ENCODE data around the gene PTTG1IP. TPM values are rescaled to one million over a fixed set of nuclear protein-coding genes. Genes with fewer than 3 reads are reported as not detected.
"Not testable (repeated sequence)": the region's sequence is repeated elsewhere in the genome, so short reads cannot be mapped to it uniquely, and the experiment has no call there.

Gene PTTG1IP
- total RNA-seq, 4 donors from 2014 or later, result 157 to 552 (median 288) TPM

DNA sequence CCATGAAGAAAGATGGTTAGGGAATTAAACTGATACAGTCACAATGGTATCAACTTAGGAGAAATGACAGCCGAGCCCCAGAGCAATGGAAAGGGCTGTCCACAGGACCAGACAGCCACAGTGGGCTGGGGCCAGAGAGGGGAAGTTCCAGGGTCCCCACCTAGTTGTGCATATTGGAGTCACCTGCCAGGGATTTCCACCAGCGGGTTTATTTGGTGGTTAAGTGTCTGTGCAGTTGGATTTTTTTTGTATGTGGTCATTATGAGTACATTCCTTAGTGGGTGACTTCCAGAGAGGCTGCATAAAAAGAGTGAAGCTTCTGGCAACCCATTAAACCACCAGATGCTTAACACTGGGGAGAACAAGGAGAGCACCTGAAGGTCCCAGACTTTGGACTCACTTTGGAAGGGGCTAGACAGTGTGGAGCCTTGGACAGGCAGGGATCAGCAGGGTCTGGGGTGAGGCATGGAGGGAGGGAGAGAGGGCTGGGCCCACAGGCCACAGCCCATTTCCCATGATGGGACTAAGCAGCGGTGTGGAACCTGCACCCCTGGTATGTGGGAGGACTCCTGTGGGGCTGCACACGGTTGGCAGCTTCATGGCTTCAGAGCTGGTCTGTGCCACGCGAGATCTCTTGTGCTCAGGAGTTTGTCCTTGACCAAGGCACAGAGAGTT is 7.8 kb upstream of the PTTG1IP start:
- no peak overlapping the region for H3K4me3 ChIP-seq
- no peaks in the 10 kb centered on the region for H3K27me3 ChIP-seq
- WGBS, 2 donors (ENCODE audit: low coverage in 1 of 2), result 17 to 70% methylated on average over 1 to 6 of the region's 6 CpGs
- TF ChIP-seq, protein P1, sequence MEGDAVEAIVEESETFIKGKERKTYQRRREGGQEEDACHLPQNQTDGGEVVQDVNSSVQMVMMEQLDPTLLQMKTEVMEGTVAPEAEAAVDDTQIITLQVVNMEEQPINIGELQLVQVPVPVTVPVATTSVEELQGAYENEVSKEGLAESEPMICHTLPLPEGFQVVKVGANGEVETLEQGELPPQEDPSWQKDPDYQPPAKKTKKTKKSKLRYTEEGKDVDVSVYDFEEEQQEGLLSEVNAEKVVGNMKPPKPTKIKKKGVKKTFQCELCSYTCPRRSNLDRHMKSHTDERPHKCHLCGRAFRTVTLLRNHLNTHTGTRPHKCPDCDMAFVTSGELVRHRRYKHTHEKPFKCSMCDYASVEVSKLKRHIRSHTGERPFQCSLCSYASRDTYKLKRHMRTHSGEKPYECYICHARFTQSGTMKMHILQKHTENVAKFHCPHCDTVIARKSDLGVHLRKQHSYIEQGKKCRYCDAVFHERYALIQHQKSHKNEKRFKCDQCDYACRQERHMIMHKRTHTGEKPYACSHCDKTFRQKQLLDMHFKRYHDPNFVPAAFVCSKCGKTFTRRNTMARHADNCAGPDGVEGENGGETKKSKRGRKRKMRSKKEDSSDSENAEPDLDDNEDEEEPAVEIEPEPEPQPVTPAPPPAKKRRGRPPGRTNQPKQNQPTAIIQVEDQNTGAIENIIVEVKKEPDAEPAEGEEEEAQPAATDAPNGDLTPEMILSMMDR (IDR thresholded peaks at IDR 0.05), result no peak
- TF ChIP-seq EP300 (IDR thresholded peaks at IDR 0.05; ENCODE audit: low read depth), result no peak
- intact Hi-C loops (cut with DNase I; ENCODE audit: low total_unique reads), result no loop called here
- H3K9me3 ChIP-seq, result no peaks in the 10 kb centered on the region
- peaks cover 0 to 29% (median 4%) of the 10 kb centered on the region in 4 donors for H3K4me1 ChIP-seq
- in situ Hi-C loops (cut with MboI; ENCODE audit: low pct_ligation_motif_present in 1 of 4, low pct_unique_long_range_greater_than_20kb in 1 of 4, low sequenced_read_pairs in 3 of 4), result loop anchor here in 1 of 4 donors (10.0 kb wide), 1 partner anchor 53 kb away; no protein-coding TSS in a partner anchor
- peak overlapping the region; percentile 17 to 42 (median 34) for H3K27ac ChIP-seq
- H3K36me3 ChIP-seq, result no peaks in the 10 kb centered on the region
- DNase-seq, result no peak

GRCh38 chr21:44880405-44881197 is 7.1 kb upstream of the PTTG1IP start:
- no peak for DNase-seq
- in situ Hi-C loops (cut with MboI; ENCODE audit: low pct_ligation_motif_present in 1 of 4, low pct_unique_long_range_greater_than_20kb in 1 of 4, low sequenced_read_pairs in 3 of 4) (loop anchor here in 1 of 4 donors (10.0 kb wide), 1 partner anchor 54 kb away; no protein-coding TSS in a partner anchor), intact Hi-C loops (cut with DNase I; ENCODE audit: low total_unique reads) (no loop called here)
- H3K9me3 ChIP-seq, result no peaks in the 10 kb centered on the region
- H3K27me3 ChIP-seq, result no peaks in the 10 kb centered on the region
- TF ChIP-seq POLR2A (IDR thresholded peaks at IDR 0.05) (no peak), EP300 (IDR thresholded peaks at IDR 0.05; ENCODE audit: low read depth) (no peak), POLR2AphosphoS5 (IDR thresholded peaks at IDR 0.05) (peak in 1 of 3 donors; percentile 8)
- TF ChIP-seq, protein P1 (IDR thresholded peaks at IDR 0.05), result no peak
- no peaks in the 10 kb centered on the region for H3K36me3 ChIP-seq
- H3K4me3 ChIP-seq, result no peak overlapping the region
- peak overlapping the region; percentile 30 to 42 (median 37) for H3K27ac ChIP-seq
- H3K4me1 ChIP-seq, result peaks cover 0 to 35% (median 4%) of the 10 kb centered on the region in 4 donors
- 45 to 51% methylated on average over 8 of the region's 8 CpGs for WGBS, 2 donors (ENCODE audit: low coverage in 1 of 2)

DNA sequence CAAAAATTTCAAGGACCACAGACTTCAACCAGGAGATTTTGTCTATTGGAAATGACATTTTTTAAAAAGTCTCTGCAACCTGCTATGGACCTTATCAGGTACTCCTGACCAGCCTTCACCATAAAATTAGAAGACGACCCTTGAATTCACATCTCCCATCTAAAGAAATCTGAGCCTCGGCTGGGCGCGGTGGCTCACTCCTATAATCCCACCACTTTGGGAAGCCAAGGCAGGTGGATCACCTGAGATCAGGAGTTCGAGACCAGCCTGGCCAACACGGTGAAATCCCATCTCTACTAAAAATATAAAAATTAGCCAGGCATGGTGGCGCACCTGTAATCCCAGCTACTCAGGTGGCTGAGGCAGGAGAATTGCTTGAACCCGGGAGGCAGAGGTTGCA is 5.7 kb upstream of the PTTG1IP start:
- not testable (repeated sequence) for H3K4me3 ChIP-seq, H3K36me3 ChIP-seq, H3K9me3 ChIP-seq, H3K27me3 ChIP-seq, DNase-seq
- Histone ChIP-seq H3K4me1 (peaks cover 0 to 48% (median 16%) of the 10 kb centered on the region in 4 donors), H3K27ac (peak overlapping the region; percentile 42 to 75 (median 60))
- intact Hi-C loops (cut with DNase I; ENCODE audit: low total_unique reads) (loop anchor here (10.0 kb wide), 1 partner anchor 64 kb away; the partner anchor contains the start of gene SUMO3), in situ Hi-C loops (cut with MboI; ENCODE audit: low pct_ligation_motif_present in 1 of 4, low pct_unique_long_range_greater_than_20kb in 1 of 4, low sequenced_read_pairs in 3 of 4) (loop anchor here in 1 of 4 donors (10.0 kb wide), 1 partner anchor 1016 kb away; no protein-coding TSS in a partner anchor)
- WGBS, 2 donors (ENCODE audit: low coverage in 1 of 2), result 83 to 87% methylated on average over 1 to 8 of the region's 8 CpGs

- Histone ChIP-seq H3K4me3 (no peak overlapping the region), H3K4me1 (peaks cover 0 to 51% (median 20%) of the 10 kb centered on the region in 4 donors), H3K36me3 (no peaks in the 10 kb centered on the region), H3K27me3 (no peaks in the 10 kb centered on the region), H3K9me3 (no peaks in the 10 kb centered on the region), H3K27ac (peak overlapping the region; percentile 56 to 75 (median 64))
- 38 to 46% methylated on average over 10 to 13 of the region's 13 CpGs for WGBS, 2 donors (ENCODE audit: low coverage in 1 of 2)
- DNase-seq, result peak; percentile 39
- TF ChIP-seq EP300 (IDR thresholded peaks at IDR 0.05; ENCODE audit: low read depth) (no peak), POLR2AphosphoS5 (IDR thresholded peaks at IDR 0.05) (peak in 1 of 3 donors; percentile 28), POLR2A (IDR thresholded peaks at IDR 0.05) (no peak)
- TF ChIP-seq, protein P1 (IDR thresholded peaks at IDR 0.05), result peak in 2 of 5 experiments; percentile 33 to 40
- intact Hi-C loops (cut with DNase I; ENCODE audit: low total_unique reads) (loop anchor here (10.0 kb wide), 1 partner anchor 64 kb away; the partner anchor contains the start of gene SUMO3), in situ Hi-C loops (cut with MboI; ENCODE audit: low pct_ligation_motif_present in 1 of 4, low pct_unique_long_range_greater_than_20kb in 1 of 4, low sequenced_read_pairs in 3 of 4) (loop anchor here in 1 of 4 donors (10.0 kb wide), 1 partner anchor 1016 kb away; no protein-coding TSS in a partner anchor)
Observed at GRCh38 chr21:44878053-44878982, 4.8 kb upstream of the PTTG1IP start.

All from transverse colon (tissue), 4 donors.